C1 segment of cervical spinal cord (tissue), 14 donors: Measurements from ENCODE around the gene AMHR2.
"Not testable (repeated sequence)": the region's sequence is repeated elsewhere in the genome, so short reads cannot be mapped to it uniquely, and the experiment has no call there.

Source experiments
- DNase-seq, 14 donors: peaks; one replicate each; lab custom pipeline; 2025; lab: John Stamatoyannopoulos, UW

The AMHR2 gene

GRCh38 chr12:53423597-53423996, at the start of gene AMHR2:
Gene AMHR2, plus strand, starts transcription at chr12:53423855. Its CDS starts 80 bp downstream, at chr12:53423935.
- DNase-seq = no peak

- DNase-seq = not testable (repeated sequence)
Observed at GRCh38 chr12:53374277-53374676, 49.4 kb upstream of the AMHR2 start.

DNA sequence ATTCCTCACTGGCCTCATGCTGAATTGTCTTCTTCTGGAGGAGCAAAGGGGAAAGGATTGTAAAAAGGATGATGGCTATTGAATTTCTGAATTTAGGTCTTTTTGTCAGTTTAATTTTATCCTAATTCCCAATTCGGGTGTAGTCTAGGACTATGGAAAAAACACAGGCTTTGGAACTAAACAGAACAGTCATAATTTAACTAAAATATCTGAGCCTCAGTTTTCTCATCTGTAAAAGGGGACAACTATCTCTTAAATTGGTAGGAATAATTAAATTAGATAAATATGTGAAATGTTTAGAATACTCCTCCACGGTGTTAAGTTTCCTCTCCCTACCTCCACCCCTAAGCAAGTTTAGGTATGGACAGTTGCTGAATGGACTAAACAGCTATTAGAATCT, 46.9 kb upstream of the AMHR2 start:
- no peak for DNase-seq

DNA sequence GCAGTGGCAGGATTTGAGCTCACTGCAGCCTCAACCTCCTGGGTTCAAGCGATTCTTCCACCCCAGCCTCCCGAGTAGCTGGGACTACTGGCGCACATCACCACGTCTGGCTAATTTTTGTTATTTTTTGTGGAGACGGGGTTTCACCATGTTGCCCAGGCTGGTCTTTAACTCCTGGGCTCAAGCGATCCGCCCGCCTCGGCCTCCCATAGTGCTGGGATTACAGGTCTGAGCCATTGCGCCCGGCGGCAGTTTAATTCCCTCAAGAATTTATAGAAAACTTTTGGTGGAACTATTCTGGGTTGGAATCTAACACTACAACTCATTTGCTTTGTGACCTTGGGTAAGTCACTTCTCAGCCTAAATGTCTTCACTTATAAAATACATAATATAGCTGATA, 45.4 kb upstream of the AMHR2 start:
- DNase-seq = no peak

- no peak for DNase-seq
Observed at GRCh38 chr12:53378724-53379388, 44.8 kb upstream of the AMHR2 start.

GRCh38 chr12:53379389-53380103, 44.1 kb upstream of the AMHR2 start:
- peak; percentile 96 to 100 (median 100) for DNase-seq

DNA sequence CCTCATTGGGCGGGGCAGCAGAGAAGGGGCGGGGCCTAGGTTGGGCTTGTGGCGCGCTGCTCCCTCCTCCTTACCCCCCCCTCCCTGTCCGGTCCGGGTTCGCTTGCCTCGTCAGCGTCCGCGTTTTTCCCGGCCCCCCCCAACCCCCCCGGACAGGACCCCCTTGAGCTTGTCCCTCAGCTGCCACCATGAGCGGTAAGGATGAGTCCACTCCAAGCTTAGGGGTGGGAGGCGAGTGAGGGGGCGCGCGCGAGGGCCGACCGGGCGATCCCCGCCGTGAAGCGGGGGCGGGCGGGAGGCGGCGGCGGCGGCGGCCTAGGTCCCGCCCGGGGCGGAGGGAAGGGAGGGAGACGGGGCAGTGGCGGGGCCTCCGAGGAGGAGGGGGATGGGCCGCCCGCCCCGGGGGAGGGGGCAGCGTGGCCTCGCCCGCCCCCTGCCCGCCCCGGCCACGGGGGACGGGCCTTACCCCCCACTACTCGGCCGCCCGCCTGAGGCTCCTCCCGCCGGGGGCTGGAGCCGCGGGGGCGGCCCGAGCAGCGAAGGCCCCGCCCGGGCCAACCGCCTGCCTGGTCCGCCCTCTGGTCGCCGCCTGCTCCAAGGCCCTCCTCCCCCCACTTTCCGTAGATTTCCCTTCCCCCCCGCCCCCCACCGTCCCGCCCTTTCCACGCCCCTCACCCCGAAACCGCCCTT, 43.4 kb upstream of the AMHR2 start, which contains the start of gene SP1:
SP1 (plus strand) TSS at position 73 of the 690 bp plus-strand sequence; CDS start at position 189, 116 bp downstream.
- peak; percentile 17 to 93 (median 84) for DNase-seq

DNA sequence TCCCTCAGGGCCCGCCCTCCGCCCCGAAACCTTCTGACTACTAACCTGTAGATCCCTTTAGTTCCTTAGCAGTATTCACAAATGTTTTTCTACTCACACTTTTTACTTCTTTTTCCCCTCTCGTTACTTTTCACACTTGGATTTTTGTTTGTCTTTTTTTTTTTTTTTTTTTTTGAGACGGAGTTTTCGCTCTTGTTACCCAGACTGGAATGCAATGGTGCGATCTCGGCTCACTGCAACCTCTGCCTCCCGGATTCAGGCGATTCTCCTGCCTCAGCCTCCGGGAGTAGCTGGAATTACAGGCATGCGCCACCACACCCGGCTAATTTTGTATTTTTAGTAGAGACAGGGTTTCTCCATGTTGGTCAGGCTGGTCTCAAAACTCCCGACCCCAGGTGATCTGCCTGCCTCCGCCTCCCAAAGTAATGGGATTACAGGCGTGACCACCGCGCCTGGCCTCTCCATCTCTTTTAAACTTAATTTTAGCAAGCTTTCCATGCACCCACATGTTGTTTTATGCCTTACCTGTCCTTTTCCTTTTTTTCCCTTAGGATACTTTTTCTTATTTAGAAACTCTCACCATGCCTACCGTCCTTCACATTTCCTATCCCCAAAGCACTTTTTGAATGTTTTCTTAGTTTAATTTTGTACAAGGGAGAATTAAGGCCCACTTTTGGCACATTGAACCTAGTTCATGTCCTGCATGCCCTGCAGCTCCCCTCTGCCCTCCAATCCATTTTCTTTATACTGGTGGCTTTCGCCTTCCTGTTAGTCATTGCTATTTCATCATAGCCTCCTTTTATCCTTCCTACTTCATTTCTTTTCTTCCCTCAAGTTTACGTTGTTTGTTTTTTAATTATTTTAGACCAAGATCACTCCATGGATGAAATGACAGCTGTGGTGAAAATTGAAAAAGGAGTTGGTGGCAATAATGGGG, 42.6 kb upstream of the AMHR2 start:
- no peak for DNase-seq

DNA sequence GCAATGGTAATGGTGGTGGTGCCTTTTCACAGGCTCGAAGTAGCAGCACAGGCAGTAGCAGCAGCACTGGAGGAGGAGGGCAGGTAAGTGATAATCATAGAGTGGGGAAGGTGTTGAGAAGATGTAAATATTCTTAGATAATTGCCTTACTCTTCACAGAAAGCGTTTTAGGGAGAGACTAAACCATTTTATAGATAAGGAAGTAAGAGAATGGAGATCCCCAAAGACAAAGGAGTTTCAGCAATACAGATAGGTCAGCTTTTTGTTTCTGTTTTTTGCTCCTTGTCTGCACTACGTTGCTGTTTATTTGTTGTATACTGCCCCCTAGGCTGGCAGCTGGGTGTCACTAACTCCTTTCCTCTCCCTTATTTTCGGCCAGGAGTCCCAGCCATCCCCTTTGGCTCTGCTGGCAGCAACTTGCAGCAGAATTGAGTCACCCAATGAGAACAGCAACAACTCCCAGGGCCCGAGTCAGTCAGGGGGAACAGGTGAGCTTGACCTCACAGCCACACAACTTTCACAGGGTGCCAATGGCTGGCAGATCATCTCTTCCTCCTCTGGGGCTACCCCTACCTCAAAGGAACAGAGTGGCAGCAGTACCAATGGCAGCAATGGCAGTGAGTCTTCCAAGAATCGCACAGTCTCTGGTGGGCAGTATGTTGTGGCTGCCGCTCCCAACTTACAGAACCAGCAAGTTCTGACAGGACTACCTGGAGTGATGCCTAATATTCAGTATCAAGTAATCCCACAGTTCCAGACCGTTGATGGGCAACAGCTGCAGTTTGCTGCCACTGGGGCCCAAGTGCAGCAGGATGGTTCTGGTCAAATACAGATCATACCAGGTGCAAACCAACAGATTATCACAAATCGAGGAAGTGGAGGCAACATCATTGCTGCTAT, 41.7 kb upstream of the AMHR2 start:
- DNase-seq = peak in 10 of 14 donors; percentile 6 to 70 (median 14)

- no peak for DNase-seq
Observed at GRCh38 chr12:53383258-53383657, 40.4 kb upstream of the AMHR2 start.

- DNase-seq = not testable (repeated sequence)
Observed at GRCh38 chr12:53386381-53386780, 37.3 kb upstream of the AMHR2 start.

- DNase-seq = no peak
Observed at GRCh38 chr12:53388932-53389331, 34.7 kb upstream of the AMHR2 start.

DNA sequence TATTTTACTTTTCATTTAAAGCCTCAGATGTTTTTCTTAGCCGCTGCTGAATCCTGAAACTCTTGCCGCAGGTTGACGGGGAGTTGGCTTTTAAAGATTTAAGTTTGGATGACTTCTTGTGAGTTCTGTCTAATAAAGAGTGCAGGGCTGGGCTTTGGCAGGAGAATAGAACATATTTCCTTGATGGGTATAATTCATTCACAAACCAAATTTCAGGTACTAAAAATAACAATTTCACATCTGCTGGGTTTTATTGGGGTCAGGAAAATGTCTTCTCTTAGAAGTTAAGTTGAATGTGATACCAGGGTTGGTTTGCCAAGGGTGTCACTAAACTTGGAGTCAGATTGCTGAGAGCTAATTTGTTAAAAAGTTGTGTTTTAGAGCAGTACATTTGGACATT, 34.0 kb upstream of the AMHR2 start:
- DNase-seq = no peak

- DNase-seq = no peak
Observed at GRCh38 chr12:53391724-53392123, 31.9 kb upstream of the AMHR2 start.

DNA sequence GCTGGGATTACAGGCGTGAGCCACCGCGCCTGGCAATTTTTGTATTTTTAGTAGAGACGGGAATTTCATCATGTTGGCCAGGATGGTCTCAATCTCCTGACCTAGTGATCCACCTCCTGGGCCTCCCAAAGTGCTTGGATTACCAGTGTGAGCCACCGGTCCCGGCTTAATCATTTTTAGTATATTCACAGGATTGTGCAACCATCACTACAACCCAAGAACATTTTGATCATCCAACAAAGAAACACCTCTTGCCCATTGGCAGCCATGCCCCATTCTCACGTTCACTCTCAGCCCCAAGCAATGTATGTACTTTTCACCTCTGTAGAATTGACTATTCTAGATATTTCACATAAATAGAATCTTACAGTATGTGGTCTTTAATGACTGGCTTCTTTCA, 23.8 kb upstream of the AMHR2 start:
- DNase-seq = no peak

DNA sequence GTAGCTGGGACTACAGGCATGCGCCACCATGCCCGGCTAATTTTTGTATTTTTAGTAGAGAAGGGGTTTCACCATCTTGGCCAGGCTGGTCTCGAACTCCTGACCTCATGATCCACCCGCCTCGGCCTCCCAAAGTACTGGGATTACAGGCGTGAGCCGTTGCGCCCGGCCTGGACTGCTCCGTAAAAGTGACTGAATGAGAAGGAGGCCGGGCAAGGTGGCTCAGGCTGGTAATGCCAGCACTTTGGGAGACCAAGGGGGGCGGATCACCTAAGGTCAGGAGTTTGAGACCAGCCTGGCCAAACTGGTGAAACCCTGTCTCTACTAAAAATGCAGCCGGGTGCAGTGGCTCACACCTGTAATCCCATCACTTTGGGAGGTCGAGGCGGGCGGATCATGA, 21.3 kb upstream of the AMHR2 start:
- DNase-seq = not testable (repeated sequence)

- no peak for DNase-seq
Observed at GRCh38 chr12:53402871-53403270, 20.8 kb upstream of the AMHR2 start.

DNA sequence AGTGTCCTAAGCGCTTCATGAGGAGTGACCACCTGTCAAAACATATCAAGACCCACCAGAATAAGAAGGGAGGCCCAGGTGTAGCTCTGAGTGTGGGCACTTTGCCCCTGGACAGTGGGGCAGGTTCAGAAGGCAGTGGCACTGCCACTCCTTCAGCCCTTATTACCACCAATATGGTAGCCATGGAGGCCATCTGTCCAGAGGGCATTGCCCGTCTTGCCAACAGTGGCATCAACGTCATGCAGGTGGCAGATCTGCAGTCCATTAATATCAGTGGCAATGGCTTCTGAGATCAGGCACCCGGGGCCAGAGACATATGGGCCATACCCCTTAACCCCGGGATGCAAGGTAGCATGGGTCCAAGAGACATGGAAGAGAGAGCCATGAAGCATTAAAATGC, 12.7 kb upstream of the AMHR2 start:
- no peak for DNase-seq

- no peak for DNase-seq
Observed at GRCh38 chr12:53413485-53414204, 10.0 kb upstream of the AMHR2 start.
